Adrenal gland (tissue), 5 donors: ENCODE results near the gene SEMA5A.

Experiments used
- CTCF ChIP-seq, 6 experiments: fragments of 450-650 bp in 4 of 6; fragments of 200-600 bp in 2 of 6; sonication (generic) in 1 of 6; IDR thresholded peaks; 1 replicate in 5 of 6; 2 replicates in 1 of 6; pipeline versions ENCODE4 v1.5.1 to v1.8.0; 2016 to 2021; ENCODE audit warnings: antibody characterized with exemption in 6 of 6, mild to moderate bottlenecking in 2 of 6, moderate library complexity in 1 of 6
- POLR2A ChIP-seq, 2 donors: fragments of 450-650 bp; IDR thresholded peaks; one replicate each; pipeline ENCODE4 v1.6.1; 2017; ENCODE audit warnings: antibody characterized with exemption in 2 of 2, mild to moderate bottlenecking in 2 of 2, moderate library complexity in 1 of 2
- donor health status: DM: no; HTN: no; CAD: no.

GRCh38 chr5:9313751-9314150 lies 232.1 kb downstream of the SEMA5A start:
- no peak for TF ChIP-seq POLR2A (IDR thresholded peaks at IDR 0.05)
- TF ChIP-seq CTCF (IDR thresholded peaks at IDR 0.05) = no peak
